Fibroblast of gingiva (primary cell): Measurements from ENCODE around the gene HIVEP3.
A peak's percentile ranks its signal among the peaks of the same experiment; 100 is the strongest.

Experiments used
- DNase-seq: peaks from one replicate; pipeline ENCODE4 v3.0.0-alpha.2; 2011; ENCODE audit warnings: low read depth

Gene HIVEP3

DNA sequence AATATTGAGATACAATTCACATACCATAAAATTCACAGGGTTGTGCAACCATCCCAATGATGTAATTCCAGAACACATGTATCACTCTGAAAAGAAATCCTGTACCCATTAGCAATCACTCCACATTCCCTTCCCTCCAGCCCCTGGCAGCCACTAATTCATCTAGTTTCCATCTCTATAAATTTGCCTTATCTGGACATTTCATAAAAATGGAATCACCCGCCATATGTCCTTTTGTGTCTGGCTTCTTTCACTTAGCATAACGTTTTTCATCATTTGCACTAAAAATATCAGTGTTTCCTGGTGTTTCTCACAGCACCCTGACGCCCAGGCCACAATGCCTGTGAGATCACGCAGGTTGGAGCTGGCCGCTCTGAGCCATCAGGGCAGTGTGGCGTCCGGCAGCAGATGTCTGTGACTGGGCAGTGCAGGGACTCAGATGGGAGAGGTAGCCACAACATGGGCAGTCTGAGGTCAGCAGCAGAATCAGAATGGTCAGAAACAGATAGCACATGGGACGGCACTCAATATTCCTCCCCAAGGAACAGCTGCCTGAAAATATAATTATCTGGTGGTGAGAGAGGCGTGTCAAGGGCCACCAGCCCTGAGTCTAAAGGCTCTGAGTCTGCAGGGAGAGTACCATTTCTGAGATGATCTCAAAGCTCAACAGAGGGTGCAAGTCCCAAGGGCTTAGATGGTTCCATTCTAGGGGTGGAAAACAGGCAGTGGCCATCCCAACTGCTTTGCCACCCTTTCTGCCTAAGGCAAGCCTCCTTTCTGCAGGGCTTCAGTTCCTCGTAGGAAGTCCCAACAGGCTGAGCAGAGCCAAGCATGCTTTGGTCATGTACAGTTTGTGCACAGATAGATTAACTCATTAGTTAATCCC is 304.8 kb downstream of the HIVEP3 start:
- DNase-seq: peak; percentile 67

DNA sequence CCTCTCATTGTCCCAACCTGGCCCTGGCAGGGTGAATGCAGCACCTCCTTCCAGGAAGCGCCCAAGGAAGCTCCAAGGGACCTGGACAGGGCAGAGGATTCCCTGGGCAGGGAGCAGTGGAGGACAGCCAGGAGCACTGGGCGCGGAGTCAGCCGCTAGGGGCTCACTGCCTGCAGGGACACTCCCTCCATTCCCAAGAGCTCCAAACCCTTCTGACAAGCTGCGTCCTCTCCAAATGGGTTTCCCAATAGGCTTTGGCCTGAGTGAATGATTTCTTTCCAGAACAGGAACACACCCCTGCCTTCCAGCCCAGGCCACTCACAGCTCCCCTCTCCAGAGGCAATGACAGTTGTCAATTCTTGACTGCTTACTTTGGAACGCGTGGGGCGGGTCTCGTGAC is 305.8 kb downstream of the HIVEP3 start:
- DNase-seq: peak; percentile 32

DNA sequence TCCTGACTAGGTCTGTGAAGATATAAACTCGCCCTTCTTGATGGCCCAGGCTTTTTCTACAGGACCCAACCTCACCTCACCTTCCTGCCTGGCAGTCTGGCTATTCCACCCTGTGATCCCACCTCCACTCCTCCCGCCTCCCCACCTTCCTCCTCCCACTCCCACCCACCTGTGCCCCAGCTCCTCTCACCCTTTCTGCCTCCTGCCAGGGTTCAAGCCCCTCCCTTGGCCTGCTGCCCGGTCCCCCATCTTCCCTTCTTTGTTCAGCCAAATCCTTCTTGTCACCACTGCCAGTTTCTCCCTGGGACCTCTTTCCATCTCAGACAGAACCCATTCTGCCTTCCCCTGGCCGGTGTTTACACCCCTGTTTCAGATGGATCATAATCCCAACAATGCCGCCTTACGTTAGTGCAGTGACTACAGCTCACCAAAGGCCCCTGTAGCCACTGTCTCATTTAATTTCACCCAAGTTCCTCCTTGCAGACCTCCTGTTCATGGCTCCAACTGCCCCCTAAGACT is 306.7 kb downstream of the HIVEP3 start:
- DNase-seq: no peak

DNA sequence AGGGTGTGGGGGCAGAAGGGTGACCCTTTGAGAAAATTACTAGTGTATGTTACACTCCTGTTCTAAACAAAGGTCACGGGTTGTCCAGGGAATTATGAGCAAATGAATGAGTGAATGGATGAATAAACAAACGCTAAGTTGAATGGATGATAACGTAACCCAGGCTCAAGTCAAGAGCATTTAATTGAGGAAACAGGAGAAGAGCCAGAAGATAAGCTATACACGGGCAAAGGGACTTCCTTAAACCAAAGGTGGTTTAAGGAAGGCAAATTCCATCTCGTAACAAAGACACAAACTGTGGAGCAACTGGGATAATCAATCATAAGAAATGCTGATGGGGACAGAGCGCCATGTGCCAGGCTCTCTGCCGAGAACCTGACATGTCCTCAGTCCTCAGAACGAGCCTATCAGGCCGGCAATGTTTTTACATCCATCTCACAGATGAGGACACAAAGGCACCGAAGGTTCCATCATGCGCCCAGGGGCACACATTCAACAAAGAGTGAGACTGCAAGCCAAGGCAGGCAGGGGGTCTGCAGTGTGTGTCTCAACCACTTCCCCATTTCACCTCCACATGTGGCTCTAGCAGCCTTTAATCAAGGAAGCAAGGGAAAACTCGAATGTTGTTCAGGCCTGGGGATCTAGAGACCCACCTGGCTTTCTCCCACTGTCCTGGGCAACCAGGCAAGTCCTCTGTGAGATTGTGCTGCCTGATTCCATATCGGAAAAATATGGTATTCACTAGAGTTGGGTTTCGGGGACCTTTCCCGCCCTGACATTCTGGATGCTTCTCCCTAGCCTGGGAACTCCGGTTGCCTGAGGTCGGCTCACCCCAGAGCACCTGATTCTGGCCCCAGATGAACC is 307.4 kb downstream of the HIVEP3 start:
- DNase-seq: no peak

DNA sequence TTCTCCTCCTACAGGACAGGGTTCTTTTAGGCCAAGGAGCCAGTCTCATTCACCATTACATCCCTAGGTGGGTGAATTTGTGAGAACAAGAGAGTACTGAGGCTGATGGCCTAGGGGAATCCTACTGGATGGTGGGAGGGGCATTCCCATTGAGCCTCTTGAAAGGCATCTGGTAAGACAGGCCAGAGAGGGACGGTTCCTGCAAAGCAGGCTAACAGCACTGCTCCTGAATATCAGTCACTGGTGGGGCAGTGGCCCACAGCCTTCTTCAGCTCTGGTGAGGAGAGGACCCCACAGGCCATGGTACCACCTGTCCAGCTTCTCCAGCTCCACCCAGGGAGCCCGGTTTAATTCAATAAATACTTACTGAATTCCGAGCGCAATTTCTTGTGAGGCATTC is 308.4 kb downstream of the HIVEP3 start:
- DNase-seq: no peak

DNA sequence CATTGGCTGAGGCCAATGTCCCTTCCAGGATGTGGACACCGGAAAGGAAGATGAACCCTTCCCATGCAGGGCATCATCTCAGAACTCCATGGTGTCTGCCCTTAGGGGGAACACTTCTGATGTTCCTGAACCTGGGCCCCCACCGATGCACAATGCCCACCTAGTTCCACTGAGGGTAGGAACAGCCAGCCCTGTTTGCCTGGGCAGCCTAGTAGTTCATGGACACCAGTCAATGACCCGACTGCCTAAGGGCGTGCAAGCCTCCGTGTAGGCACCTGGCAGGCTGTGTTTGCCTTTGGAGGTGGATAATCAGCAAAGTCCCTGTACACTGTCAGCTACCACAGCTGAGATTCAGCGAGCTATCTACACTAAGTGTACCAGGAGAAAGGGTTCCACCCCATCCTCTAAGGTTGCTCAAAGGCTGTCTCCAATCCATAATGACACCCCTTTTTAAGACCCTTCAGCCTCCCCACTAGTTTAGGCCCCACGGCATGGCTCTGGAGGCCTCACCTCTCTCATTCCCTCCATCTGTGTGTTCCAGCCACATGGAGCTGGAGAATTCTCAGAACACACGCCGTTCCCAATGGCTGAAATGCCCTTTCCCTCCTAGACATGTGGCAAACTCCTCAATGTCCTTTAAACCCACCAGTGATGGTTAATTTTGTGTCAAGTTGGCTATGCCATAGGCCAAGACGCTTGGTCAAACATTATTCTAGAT is 309.4 kb downstream of the HIVEP3 start:
- DNase-seq: no peak

DNA sequence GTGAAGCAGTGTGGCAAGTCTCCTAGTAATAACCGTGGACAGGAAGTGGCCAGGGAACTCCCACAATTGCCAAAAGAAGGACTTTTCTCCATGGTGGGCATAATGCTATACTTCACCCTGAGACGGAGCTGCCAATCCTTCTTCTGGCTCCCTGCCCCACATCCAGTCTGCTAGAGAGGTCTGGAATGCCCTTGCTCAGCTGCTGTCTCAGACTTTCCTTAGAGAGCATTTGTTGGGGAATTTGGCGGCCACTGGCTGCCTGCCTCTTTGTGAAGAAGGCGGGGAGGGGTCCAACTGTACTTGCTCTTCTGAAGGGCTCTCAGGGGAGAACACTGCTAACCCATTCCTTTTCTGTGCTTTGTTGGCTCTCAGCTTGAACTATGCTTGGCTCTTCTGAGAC is 310.5 kb downstream of the HIVEP3 start:
- peak; percentile 13 for DNase-seq

DNA sequence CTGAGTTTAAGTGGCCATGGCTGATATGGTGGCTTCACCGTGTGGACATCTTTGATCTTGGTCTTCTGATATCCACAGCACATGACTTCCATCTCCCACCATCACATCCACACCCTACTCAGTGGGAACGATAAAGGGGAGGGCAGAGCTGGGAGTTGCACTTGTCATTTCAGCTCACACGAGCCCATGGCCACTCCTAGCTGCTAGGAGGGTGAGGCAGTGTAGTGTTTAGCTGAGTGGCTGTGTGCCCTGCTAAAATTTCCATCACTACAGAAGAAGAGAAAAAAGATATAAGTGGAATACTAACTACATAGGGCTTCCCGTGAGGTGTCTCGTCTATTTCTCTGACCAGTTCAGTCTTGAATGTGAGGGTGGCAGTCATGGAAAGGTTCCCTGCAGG is 310.9 kb downstream of the HIVEP3 start:
- DNase-seq: no peak

DNA sequence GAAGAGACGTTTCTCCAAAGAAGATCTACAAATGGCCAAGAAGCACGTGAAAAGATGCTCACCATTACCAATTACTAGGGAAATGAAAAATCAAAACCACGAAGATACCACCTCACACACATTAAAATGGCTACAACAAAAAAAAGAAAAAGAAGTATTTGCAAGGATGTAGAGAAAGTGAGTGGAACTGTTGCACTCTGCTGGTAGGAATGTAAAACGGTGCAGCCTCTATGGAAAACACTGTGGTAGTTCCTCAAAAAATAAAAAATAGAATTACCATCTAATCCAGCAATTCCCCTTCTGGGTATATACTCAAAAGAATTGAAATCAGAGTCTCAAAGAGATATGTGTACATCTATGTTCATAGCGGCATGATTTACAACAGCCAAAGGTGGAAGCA is 318.8 kb downstream of the HIVEP3 start:
- no peak for DNase-seq

DNA sequence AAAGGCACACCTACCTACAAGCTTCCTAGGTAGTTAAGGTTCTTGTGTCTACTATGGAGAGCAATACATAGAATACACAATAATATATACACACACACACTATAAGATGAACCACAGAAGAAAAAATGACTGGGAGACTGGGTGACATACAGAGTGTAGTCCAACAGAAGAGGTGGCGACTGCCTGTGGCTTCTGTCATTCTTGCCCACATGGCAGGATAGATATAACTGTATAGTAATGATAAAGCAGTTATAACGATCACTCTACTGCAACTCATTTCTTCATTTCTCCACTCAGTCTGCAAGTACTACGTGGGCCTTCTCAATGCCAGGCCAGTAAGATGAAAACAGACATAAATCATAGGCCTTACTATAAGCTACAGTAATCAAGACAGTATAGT is 320.4 kb downstream of the HIVEP3 start:
- no peak for DNase-seq

DNA sequence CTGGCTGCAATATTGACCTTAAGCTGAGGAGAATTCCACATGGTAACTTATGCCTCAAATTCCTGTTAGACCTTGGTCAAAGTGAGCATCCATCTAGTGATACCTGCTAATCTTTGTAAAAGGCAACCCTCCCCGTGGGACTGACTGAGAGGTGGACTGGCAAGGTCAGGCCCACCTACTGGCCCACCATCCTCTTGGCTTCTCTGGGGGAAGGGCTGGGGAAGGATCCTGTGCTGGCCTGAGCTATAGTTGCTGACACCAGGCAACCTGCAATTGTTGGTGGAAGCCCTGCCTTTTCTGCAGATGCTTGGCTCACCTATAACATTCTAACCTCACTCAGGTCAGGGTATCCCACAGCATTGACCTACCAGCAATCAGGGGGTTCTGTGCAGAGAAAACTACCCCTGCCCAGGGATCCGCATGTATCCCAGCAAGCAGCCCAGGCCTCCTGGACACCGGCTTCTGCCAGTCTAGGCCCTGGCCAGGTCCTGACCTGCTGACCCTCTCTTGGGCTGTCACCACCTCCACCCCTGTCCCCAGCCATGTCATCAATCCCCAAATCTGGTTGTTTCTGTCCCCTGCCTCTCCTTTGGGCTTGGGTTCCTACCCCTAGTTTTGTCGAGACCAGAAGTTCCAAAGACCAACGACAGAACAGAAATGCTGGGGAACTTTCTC is 326.1 kb downstream of the HIVEP3 start:
- DNase-seq: no peak

DNA sequence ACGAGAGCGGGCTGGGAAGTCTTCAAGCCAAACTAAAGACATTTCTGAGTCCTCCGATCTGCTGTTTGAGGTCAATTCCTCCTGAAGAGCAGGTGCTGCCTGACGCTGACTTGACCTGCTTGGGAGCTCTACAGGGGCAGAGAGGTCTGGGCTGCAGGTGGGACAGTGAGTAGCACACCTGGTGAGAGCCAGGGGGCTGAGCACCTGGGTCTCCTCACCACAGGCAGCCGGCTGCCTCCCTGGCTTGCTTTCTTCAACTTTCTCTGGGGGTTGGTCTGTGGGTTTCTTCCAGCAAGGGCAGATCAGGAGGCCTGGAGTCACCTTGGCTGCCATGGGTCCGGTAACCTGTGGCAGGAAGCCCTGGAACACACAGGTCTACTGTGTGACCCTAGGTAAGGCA is 326.8 kb downstream of the HIVEP3 start:
- DNase-seq: no peak

DNA sequence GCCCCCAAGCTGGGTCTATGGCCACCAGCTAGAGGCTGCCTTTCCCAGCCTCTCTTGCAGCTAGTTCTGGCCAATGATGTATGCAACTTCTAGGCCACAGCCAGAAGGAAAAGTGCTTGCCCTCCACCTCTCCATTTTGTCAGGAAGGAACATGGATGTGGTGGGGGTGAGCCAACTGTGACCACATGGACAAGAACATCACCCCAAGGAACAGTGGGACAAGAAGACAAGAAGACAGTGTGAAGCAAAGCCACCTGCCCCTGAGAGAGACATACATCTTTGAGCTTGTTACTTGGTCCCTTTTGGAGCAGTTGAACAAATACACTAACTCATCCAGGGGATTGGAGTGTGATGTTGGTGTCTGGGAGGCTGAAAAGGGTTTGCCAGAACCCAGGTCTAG is 328.4 kb downstream of the HIVEP3 start:
- no peak for DNase-seq

DNA sequence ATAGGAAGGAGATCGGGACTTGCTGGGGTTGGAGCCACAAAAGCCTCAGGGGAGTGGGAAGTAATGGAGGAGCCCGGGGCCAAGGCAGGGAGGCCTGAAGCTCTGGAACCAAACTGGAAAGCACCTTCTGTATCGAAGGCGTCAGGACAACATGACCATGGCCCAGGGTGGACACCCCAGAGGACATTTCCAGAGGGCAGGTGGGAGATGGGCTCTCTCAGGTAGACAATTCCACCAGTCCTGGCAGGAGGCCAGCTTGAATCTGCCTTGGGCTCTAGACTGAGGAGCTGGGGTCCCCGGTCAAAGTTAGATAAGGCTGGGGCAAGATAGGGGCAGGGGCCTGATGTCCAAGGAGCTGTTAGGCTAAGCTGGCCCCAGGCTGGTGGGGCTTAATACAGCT is 329.3 kb downstream of the HIVEP3 start:
- DNase-seq: no peak

DNA sequence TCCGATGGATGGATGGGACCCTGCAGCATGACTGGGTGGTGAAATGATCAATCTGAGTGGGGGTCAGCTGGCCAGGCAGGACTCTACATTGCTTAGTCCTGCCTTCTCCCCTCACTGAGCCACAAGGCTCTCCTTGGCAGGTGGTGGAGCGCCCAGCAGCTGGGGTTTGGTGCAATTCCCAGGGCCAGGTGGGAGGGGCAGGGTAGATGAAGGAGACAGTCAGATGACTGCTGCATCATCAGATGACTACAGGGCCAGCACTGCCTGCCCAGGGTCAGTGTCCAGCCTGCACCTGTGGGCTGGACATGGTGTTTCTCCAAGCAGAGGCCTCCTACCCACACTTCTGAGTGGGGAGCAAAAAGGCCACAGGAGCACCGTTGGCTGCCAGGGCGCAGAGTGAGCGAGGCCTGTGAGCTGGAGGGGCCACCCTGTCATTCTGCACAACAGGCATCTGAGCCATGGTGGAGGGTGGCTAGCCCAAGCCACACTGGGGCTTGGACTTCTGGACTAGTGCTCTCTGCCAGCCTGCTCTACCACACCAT is 330.3 kb downstream of the HIVEP3 start:
- DNase-seq: no peak

DNA sequence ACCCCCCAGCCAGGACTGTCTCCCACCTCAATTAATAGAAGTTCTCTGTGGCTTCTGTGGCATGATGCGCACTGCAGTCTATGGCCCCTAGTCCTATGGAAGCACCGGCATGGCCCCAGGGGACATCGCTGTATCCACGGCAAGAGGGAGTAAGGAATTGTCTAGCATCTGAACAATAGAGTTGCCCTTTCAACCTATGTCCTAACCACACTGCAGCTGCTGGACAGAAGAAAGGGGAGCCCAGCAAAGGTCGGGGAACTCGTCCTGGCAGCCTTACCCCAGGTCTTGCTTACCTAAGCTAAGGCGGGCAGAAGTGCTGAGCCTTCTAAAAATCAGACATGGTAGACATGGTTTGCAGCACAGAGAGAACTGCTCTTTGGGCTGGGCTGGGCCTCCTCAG is 330.9 kb downstream of the HIVEP3 start:
- no peak for DNase-seq

DNA sequence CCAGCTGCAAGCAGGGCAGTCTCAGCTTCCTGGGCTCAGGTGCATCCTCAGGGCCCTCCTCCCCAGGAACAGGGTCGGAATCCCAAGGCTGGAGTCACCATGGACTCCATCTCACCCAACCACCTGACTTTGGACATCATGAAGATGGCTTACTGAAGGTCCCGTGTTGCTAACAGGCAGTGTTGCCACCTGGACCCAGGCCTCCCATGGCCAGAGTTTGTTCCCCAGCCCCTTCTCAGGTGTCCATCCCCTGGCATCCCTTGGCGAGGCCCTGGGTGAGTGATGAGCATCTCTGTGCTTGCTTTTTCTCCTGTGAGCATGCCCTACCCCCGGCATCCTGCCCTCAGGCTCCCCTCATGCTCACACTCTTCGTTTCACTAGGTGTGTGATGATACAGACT is 332.5 kb downstream of the HIVEP3 start:
- DNase-seq: no peak

DNA sequence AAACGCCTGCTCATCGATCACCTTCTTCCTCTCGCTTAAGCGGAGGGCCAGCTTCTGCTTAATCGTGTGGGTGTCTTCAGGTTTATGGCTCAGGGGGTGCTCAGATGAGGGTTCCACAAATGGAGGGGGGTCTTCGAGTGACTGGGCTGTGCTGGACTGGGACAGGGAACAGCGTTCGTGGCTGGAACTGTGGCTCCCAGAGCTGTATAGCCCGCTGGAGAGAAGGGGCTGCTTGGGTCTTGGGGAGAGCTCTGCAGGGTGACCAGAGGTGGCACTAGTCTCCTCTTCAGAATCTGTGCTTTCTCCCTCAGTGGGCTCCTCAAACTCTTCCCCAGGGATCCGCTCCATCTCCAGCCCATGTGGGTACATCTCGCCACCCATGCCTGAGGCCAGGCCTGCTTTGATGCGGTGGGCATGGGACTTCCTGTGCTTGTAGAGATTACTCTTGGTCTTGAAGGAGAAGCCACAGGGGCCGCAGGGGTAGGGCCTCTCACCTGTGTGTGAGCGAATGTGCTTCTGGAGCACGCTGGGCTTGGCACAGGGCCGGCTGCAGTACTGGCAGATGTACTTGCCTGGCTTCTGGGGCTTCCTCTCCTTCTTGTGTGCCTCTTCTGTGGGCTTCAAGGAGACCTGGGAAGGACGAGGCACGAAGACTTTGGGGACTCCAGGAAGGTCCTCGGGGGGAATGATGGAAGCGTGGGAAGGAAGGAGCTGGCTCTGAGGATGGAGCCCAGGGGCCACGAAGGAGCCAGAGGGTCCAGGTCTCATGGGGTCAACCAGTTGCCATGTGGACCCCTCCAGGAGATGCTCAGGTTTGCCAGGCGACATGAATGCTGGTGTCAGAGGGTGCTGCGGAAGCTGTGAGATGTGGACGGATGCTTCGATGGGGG is 334.8 kb downstream of the HIVEP3 start:
- no peak for DNase-seq

DNA sequence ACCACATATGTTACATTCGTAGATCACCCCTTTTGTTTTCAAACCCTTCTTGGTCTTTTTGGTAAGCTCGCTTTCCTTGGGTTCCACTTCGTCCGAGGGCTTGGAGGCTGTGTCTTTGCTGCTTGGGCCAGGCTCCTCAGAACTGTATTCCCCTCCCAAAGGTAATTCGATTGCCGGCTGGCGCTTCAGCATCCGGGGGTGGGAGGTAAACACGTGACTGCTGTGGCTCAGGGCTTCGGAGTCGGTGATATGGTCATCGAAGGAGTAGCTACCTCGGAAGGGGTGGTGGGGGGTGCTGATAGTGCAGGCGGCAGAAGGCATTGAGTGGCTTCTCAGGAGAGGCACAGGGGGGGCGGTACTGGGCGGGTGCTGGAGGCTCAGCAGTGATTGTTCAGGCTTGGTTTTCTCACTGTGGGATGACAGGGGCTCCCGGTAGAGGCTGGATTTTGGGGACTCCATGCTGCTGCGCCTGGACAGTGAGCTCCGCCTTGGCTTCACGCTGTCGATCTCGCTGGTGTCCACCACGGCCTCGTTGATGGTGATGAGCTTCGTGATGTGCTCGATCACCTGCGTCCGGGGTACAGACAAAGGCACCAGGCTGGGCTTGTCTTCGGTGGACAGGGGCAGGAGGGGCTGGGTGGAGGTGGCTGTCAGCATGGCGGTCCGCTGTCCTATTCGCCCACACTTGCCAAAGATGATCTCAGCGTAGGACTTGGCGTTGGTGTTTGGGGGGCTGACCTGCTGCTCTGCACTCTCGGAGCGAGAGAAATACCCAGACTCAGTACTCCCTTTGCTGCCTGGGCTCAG is 335.7 kb downstream of the HIVEP3 start:
- no peak for DNase-seq

DNA sequence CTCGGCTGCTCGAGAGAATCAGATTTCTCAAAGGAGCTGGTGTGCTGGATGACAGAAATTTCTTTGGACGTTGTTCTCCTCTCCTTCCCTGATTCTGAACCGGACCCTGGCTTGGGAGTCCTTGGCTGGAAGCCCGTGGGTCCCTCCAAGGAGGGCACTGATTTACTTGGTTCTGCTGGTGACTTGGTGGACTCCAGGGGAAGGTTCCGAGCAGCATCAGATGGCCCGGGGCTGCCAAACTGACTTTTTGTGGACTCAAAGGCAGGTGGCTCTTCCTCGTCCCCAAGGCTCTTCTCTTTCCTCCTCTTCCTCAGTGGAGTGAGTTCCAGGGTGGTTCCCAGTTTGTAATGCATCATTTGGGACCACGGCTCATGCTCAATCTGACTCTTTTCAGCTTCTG is 336.4 kb downstream of the HIVEP3 start:
- no peak for DNase-seq
